Measurements from ENCODE around the gene GPR176.

DNA sequence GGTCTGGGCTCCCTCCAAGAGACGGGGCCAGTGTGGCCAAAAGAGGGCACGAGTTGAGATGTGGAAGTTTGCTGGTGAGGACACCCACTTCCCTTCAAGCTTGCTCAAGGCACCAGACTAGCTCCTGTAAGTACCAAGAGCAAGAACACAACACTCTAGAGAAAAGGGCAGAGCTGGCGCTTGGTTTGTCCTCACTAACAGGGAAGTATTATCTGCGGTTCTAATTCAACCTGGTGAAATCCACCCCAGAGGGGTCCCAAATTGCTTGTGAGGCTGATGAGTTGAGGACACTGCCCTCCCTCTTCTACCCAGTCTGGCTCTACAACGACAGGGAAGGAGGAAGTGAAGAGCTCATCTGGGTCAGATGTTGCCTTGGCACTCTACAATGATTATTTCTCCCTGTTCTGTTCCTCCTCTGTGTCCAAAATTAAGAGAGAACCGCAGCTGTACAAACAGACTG is 120.5 kb downstream of the GPR176 start:
- TF ChIP-seq, protein P1, sequence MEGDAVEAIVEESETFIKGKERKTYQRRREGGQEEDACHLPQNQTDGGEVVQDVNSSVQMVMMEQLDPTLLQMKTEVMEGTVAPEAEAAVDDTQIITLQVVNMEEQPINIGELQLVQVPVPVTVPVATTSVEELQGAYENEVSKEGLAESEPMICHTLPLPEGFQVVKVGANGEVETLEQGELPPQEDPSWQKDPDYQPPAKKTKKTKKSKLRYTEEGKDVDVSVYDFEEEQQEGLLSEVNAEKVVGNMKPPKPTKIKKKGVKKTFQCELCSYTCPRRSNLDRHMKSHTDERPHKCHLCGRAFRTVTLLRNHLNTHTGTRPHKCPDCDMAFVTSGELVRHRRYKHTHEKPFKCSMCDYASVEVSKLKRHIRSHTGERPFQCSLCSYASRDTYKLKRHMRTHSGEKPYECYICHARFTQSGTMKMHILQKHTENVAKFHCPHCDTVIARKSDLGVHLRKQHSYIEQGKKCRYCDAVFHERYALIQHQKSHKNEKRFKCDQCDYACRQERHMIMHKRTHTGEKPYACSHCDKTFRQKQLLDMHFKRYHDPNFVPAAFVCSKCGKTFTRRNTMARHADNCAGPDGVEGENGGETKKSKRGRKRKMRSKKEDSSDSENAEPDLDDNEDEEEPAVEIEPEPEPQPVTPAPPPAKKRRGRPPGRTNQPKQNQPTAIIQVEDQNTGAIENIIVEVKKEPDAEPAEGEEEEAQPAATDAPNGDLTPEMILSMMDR (IDR thresholded peaks at IDR 0.05) = no peak
- TF ChIP-seq POLR2A (IDR thresholded peaks at IDR 0.05) = no peak

Measured in thyroid gland (tissue), 4 donors.